Spleen (tissue), 11 donors: Measurements from ENCODE around the gene INPP5D. TPM values are rescaled to one million over a fixed set of nuclear protein-coding genes. Genes with fewer than 3 reads are reported as not detected.

Experiments
- DNase-seq: peaks from one replicate; pipeline ENCODE4 v3.0.0-alpha.2; 2020
- H3K27ac ChIP-seq, 8 donors: fragments of 200-600 bp; sonication (generic) in 7 of 8; 1 replicate in 4 of 8; 2 replicates in 4 of 8; pipeline versions ENCODE4 v1.5.0 to v1.8.0; 2016 to 2021; ENCODE audit warnings: inconsistent platforms in 4 of 8, mild to moderate bottlenecking in 4 of 8, moderate library complexity in 1 of 8
- H3K27me3 ChIP-seq, 7 donors: fragments of 200-600 bp; sonication (generic) in 6 of 7; replicated peaks in 1 of 7; 1 replicate in 4 of 7; 2 replicates in 3 of 7; pipeline versions ENCODE4 v1.5.0 to v1.8.0; 2016 to 2021; ENCODE audit warnings: inconsistent platforms in 3 of 7, mild to moderate bottlenecking in 1 of 7
- H3K36me3 ChIP-seq, 6 donors: fragments of 200-600 bp; sonication (generic) in 5 of 6; 1 replicate in 4 of 6; 2 replicates in 2 of 6; pipeline versions ENCODE4 v1.5.0 to v1.8.0; 2016 to 2021; ENCODE audit warnings: inconsistent platforms in 2 of 6
- H3K4me1 ChIP-seq, 6 donors: fragments of 200-600 bp; sonication (generic) in 5 of 6; 1 replicate in 3 of 6; 2 replicates in 3 of 6; pipeline versions ENCODE4 v1.5.0 to v1.8.0; 2016 to 2021; ENCODE audit warnings: inconsistent platforms in 3 of 6
- H3K4me3 ChIP-seq, 8 donors: fragments of 200-600 bp; sonication (generic) in 7 of 8; 1 replicate in 4 of 8; 2 replicates in 4 of 8; pipeline versions ENCODE4 v1.5.0 to v1.8.0; 2016 to 2021; ENCODE audit warnings: inconsistent platforms in 4 of 8, mild to moderate bottlenecking in 4 of 8, moderate library complexity in 2 of 8
- H3K9me3 ChIP-seq, 8 donors: fragments of 200-600 bp; sonication (generic) in 7 of 8; 1 replicate in 4 of 8; 2 replicates in 4 of 8; pipeline versions ENCODE4 v1.5.0 to v1.8.0; 2016 to 2021; ENCODE audit warnings: inconsistent platforms in 4 of 8
- POLR2A ChIP-seq, 3 donors: fragments of 450-650 bp; IDR thresholded peaks; one replicate each; pipeline ENCODE4 v1.5.1; 2017; ENCODE audit warnings: antibody characterized with exemption in 3 of 3, mild to moderate bottlenecking in 1 of 3
- POLR2AphosphoS5 ChIP-seq, 3 donors: sonication (generic); formaldehyde crosslinking; IDR thresholded peaks; one replicate each; pipeline ENCODE4 v1.5.1; 2017; ENCODE audit warnings: antibody characterized with exemption in 3 of 3
- WGBS, 5 donors: extraction: QIAGEN DNeasy Blood & Tissue Kit in 3 of 5; methylation state at CpG; one replicate each; pipeline versions ENCODE4 v1.1.5 to v1.1.7; 2013 to 2018; 5-methylcytosine and 5-hydroxymethylcytosine counted together
- intact Hi-C: fragments of 100-400 bp; cut with DNase I; formaldehyde crosslinking; loops from one replicate; pipeline ENCODE4 v1.15.0; 2023; ENCODE audit warnings: low total_unique reads
- polyA plus RNA-seq, 3 donors: library from polyadenylated mRNA; stranded (reverse); fragments of 200-250 nt; gene quantifications; one replicate each; pipeline ENCODE4 v1.2.1, GENCODE V29; 2013
- total RNA-seq, 7 donors: library from RNA; depleted of rRNA in 3 of 7; stranded (reverse); fragments of >200 nt in 3 of 7; fragmentation: NEBNext Ultra II Directional in 4 of 7; extraction: Animal tissue kit (Norgen Biotek cat#: 25700) in 4 of 7; gene quantifications; one replicate each; pipeline versions ENCODE4 v1.1.0 to v1.2.1, GENCODE V29; 2016 to 2021
- TF ChIP-seq, protein P1 (sequence below), 11 experiments: fragments of 200-600 bp in 7 of 11; fragments of 450-650 bp in 4 of 11; sonication (generic) in 4 of 11; IDR thresholded peaks in 8 of 11; conservative IDR thresholded peaks in 3 of 11; 1 replicate in 7 of 11; 2 replicates in 4 of 11; pipeline versions ENCODE4 v1.4.0 to v1.8.0; 2016 to 2021; ENCODE audit warnings: antibody characterized with exemption in 11 of 11, inconsistent platforms in 4 of 11, mild to moderate bottlenecking in 1 of 11
- donor health status: healthy with polysubstance abuse.
- donor health status: DM: no; HTN: no; CAD: no; lungs with moderate emphysema.
- donor health status: DM: no; HTN: no; CAD: no.
- donor health status: Bipolar disorder and iron deficiency.
- donor health status: healthy.
- donor health status: DM: no; HTN: no; CAD: no.
- donor health status: DM: yes; HTN: yes; CAD: no.

The INPP5D gene
- total and polyA plus RNA-seq, 10 donors, result 71.1 to 246 (median 181) TPM

GRCh38 chr2:233112329-233112728, 52.2 kb downstream of the INPP5D start:
- no peaks in the 10 kb centered on the region for H3K9me3 ChIP-seq
- TF ChIP-seq, protein P1, sequence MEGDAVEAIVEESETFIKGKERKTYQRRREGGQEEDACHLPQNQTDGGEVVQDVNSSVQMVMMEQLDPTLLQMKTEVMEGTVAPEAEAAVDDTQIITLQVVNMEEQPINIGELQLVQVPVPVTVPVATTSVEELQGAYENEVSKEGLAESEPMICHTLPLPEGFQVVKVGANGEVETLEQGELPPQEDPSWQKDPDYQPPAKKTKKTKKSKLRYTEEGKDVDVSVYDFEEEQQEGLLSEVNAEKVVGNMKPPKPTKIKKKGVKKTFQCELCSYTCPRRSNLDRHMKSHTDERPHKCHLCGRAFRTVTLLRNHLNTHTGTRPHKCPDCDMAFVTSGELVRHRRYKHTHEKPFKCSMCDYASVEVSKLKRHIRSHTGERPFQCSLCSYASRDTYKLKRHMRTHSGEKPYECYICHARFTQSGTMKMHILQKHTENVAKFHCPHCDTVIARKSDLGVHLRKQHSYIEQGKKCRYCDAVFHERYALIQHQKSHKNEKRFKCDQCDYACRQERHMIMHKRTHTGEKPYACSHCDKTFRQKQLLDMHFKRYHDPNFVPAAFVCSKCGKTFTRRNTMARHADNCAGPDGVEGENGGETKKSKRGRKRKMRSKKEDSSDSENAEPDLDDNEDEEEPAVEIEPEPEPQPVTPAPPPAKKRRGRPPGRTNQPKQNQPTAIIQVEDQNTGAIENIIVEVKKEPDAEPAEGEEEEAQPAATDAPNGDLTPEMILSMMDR (IDR thresholded peaks at IDR 0.05 in 8 of 11, conservative IDR thresholded peaks at IDR 0.05 in 3 of 11), result no peak
- no peak for TF ChIP-seq POLR2AphosphoS5 (IDR thresholded peaks at IDR 0.05)
- no peak for TF ChIP-seq POLR2A (IDR thresholded peaks at IDR 0.05)
- WGBS, 5 donors, result 71 to 91% (median 74%) methylated on average over 4 of the region's 4 CpGs
- intact Hi-C loops, result no loop called here
- peaks cover 13 to 98% (median 74%) of the 10 kb centered on the region in 6 donors for H3K4me1 ChIP-seq
- no peaks in the 10 kb centered on the region for H3K27me3 ChIP-seq
- DNase-seq, result no peak
- H3K36me3 ChIP-seq, result peaks cover 0 to 60% (median 4%) of the 10 kb centered on the region in 6 donors
- peak overlapping the region in 1 of 8 donors; percentile 38 for H3K27ac ChIP-seq
- no peak overlapping the region for H3K4me3 ChIP-seq

- 76 to 89% (median 82%) methylated on average over 6 of the region's 6 CpGs for WGBS, 5 donors
- no peak overlapping the region for H3K4me3 ChIP-seq
- H3K4me1 ChIP-seq, result peaks cover 13 to 98% (median 74%) of the 10 kb centered on the region in 6 donors
- H3K27ac ChIP-seq, result peak overlapping the region in 3 of 8 donors; percentile 4 to 38 (median 14)
- H3K9me3 ChIP-seq, result no peaks in the 10 kb centered on the region
- intact Hi-C loops, result no loop called here
- TF ChIP-seq, protein P1 (IDR thresholded peaks at IDR 0.05 in 8 of 11, conservative IDR thresholded peaks at IDR 0.05 in 3 of 11), result no peak
- TF ChIP-seq POLR2AphosphoS5 (IDR thresholded peaks at IDR 0.05) (peak in 1 of 3 donors; percentile 48), POLR2A (IDR thresholded peaks at IDR 0.05) (no peak)
- H3K36me3 ChIP-seq, result peaks cover 0 to 65% (median 9%) of the 10 kb centered on the region in 6 donors
- peak; percentile 51 for DNase-seq
- no peaks in the 10 kb centered on the region for H3K27me3 ChIP-seq
Observed at GRCh38 chr2:233112776-233113452, 52.8 kb downstream of the INPP5D start.

- Histone ChIP-seq H3K36me3 (peaks cover 0 to 81% (median 16%) of the 10 kb centered on the region in 6 donors), H3K4me3 (no peak overlapping the region), H3K27ac (peak overlapping the region in 3 of 8 donors; percentile 8 to 34 (median 24)), H3K27me3 (no peaks in the 10 kb centered on the region), H3K4me1 (peaks cover 5 to 98% (median 71%) of the 10 kb centered on the region in 6 donors), H3K9me3 (no peaks in the 10 kb centered on the region)
- intact Hi-C loops, result no loop called here
- DNase-seq, result peak; percentile 37
- no peak for TF ChIP-seq POLR2A (IDR thresholded peaks at IDR 0.05)
- TF ChIP-seq, protein P1 (IDR thresholded peaks at IDR 0.05 in 8 of 11, conservative IDR thresholded peaks at IDR 0.05 in 3 of 11), result no peak
- TF ChIP-seq POLR2AphosphoS5 (IDR thresholded peaks at IDR 0.05), result peak in 1 of 3 donors; percentile 4
- 62 to 82% (median 73%) methylated on average over 11 of the region's 11 CpGs for WGBS, 5 donors
Observed at GRCh38 chr2:233114421-233114861, 54.3 kb downstream of the INPP5D start.

GRCh38 chr2:233115121-233115520, 55.0 kb downstream of the INPP5D start:
- no peak for TF ChIP-seq POLR2AphosphoS5 (IDR thresholded peaks at IDR 0.05)
- TF ChIP-seq, protein P1 (IDR thresholded peaks at IDR 0.05 in 8 of 11, conservative IDR thresholded peaks at IDR 0.05 in 3 of 11), result no peak
- no peak for TF ChIP-seq POLR2A (IDR thresholded peaks at IDR 0.05)
- Histone ChIP-seq H3K27ac (peak overlapping the region in 2 of 8 donors; percentile 24 to 40), H3K4me1 (peaks cover 5 to 98% (median 68%) of the 10 kb centered on the region in 6 donors), H3K36me3 (peaks cover 0 to 86% (median 16%) of the 10 kb centered on the region in 6 donors), H3K9me3 (no peaks in the 10 kb centered on the region), H3K4me3 (no peak overlapping the region), H3K27me3 (no peaks in the 10 kb centered on the region)
- intact Hi-C loops, result no loop called here
- WGBS, 5 donors, result 87 to 90% (median 89%) methylated on average over 7 of the region's 7 CpGs
- no peak for DNase-seq
